H1 (cell line): Measurements from ENCODE around the gene LRP1. TPM values are rescaled to one million over a fixed set of nuclear protein-coding genes. Genes with fewer than 3 reads are reported as not detected.

Experiments used
- CTCF ChIA-PET: fragments of 300-600 bp; sonication (Branson Sonifier 250); formaldehyde crosslinking; loops from one replicate; lab custom pipeline; 2021; ENCODE audit not compliant: partially characterized antibody; lab: Charles Lee
- POLR2A ChIA-PET: fragments of 300-600 bp; sonication (Branson Sonifier 250); formaldehyde crosslinking; loops from one replicate; lab custom pipeline; 2021; ENCODE audit warnings: inconsistent platforms; ENCODE audit not compliant: partially characterized antibody; lab: Charles Lee
- DNase-seq, 2 experiments: peaks; one replicate each; pipeline versions ENCODE4 v3.0.0 to v3.0.0-alpha.2; 2010 to 2022; ENCODE audit warnings: low spot score in 2 of 2, low read depth in 1 of 2, mixed read lengths in 1 of 2
- FAIRE-seq: peaks from 2 replicates; lab custom pipeline; 2011; peaks lifted over from hg19 to GRCh38; lab: Jason Lieb, UNC
- H2AFZ ChIP-seq: 2 replicates; pipeline ENCODE4 v1.8.1; 2012; ENCODE audit warnings: low read length, inconsistent platforms
- H2AK5ac ChIP-seq: 2 replicates; pipeline ENCODE4 v1.6.1; 2013; ENCODE audit warnings: low read depth, low read length
- H2BK120ac ChIP-seq: replicated peaks from 2 replicates; pipeline ENCODE3; 2013; ENCODE audit warnings: low read depth, low read length, inconsistent platforms
- H2BK12ac ChIP-seq: 2 replicates; pipeline ENCODE4 v1.6.1; 2013; ENCODE audit warnings: low read depth, low read length
- H2BK15ac ChIP-seq: 2 replicates; pipeline ENCODE4 v1.6.1; 2013; ENCODE audit warnings: low read length
- H2BK20ac ChIP-seq: 2 replicates; pipeline ENCODE4 v1.6.1; 2013; ENCODE audit warnings: low read length
- H2BK5ac ChIP-seq: 2 replicates; pipeline ENCODE4 v1.6.1; 2013; ENCODE audit warnings: low read depth, low read length
- H3K14ac ChIP-seq: 2 replicates; pipeline ENCODE4 v1.6.1; 2013; ENCODE audit warnings: inconsistent platforms; ENCODE audit not compliant: insufficient read length
- H3K18ac ChIP-seq: 2 replicates; pipeline ENCODE4 v1.6.1; 2013; ENCODE audit warnings: low read length; ENCODE audit errors: extremely low read depth
- H3K23ac ChIP-seq: 2 replicates; pipeline ENCODE4 v1.6.1; 2013; ENCODE audit warnings: inconsistent platforms; ENCODE audit not compliant: insufficient read length
- H3K23me2 ChIP-seq: 2 replicates; pipeline ENCODE4 v1.6.1; 2013; ENCODE audit warnings: low read depth, low read length
- H3K27ac ChIP-seq: 2 replicates; pipeline ENCODE4 v1.6.1; 2011; ENCODE audit warnings: low read depth, low read length, inconsistent platforms
- H3K27me3 ChIP-seq, 4 experiments: replicated peaks in 1 of 4; 1 replicate in 1 of 4; 2 replicates in 3 of 4; pipeline versions ENCODE4 v1.6.1 to v1.8.1; 2011 to 2013; ENCODE audit warnings: low read length in 3 of 4, mild to moderate bottlenecking in 3 of 4, inconsistent platforms in 2 of 4, mixed read lengths in 2 of 4, moderate library complexity in 1 of 4; ENCODE audit not compliant: control insufficient read depth in 3 of 4, insufficient read depth in 3 of 4; ENCODE audit errors: extremely low read depth in 1 of 4
- H3K36me3 ChIP-seq, 4 experiments: 2 replicates each; pipeline versions ENCODE4 v1.6.1 to v1.8.1; 2011 to 2013; ENCODE audit warnings: mild to moderate bottlenecking in 4 of 4, low read length in 3 of 4, moderate library complexity in 2 of 4, control low read depth in 1 of 4, inconsistent platforms in 1 of 4; ENCODE audit not compliant: insufficient read depth in 4 of 4, control insufficient read depth in 2 of 4
- H3K4ac ChIP-seq: replicated peaks from 2 replicates; pipeline ENCODE3; 2013; ENCODE audit warnings: low read length, low read depth, mixed read lengths, inconsistent platforms; ENCODE audit not compliant: insufficient read length
- H3K4me1 ChIP-seq, 4 experiments: replicated peaks in 1 of 4; 1 replicate in 1 of 4; 2 replicates in 3 of 4; pipeline versions ENCODE4 v1.6.1 to v1.8.1; 2011 to 2013; ENCODE audit warnings: low read length in 3 of 4, inconsistent platforms in 2 of 4, mixed read lengths in 1 of 4; ENCODE audit not compliant: insufficient read depth in 4 of 4, control insufficient read depth in 3 of 4
- H3K4me2 ChIP-seq, 2 experiments: 2 replicates each; pipeline versions ENCODE4 v1.6.1 to v1.8.1; 2011 to 2013; ENCODE audit warnings: low read depth in 2 of 2, low read length in 2 of 2, control low read depth in 1 of 2, inconsistent platforms in 1 of 2, mild to moderate bottlenecking in 1 of 2; ENCODE audit not compliant: insufficient read depth in 1 of 2
- H3K4me3 ChIP-seq, 4 experiments: fragments of 200-600, 300-600 bp in 1 of 4; sonication (generic), shearing (Covaris generic), sonication (Bioruptor Twin) in 1 of 4; 2 replicates each; pipeline versions ENCODE4 v1.5.1 to v1.8.1; 2011 to 2016; ENCODE audit warnings: low read length in 4 of 4, low read depth in 3 of 4, control low read depth in 2 of 4, inconsistent platforms in 2 of 4, mild to moderate bottlenecking in 2 of 4, mixed read lengths in 1 of 4, moderate library complexity in 1 of 4; ENCODE audit not compliant: insufficient read depth in 2 of 4; ENCODE audit errors: extremely low read depth in 1 of 4
- H3K56ac ChIP-seq: replicated peaks from 2 replicates; pipeline ENCODE3; 2013; ENCODE audit warnings: low read depth, mild to moderate bottlenecking, mixed read lengths, low read length, inconsistent platforms; ENCODE audit not compliant: insufficient read length
- H3K79me1 ChIP-seq: 2 replicates; pipeline ENCODE4 v1.6.1; 2013; ENCODE audit warnings: low read depth, low read length, control low read depth
- H3K79me2 ChIP-seq, 2 experiments: 2 replicates each; pipeline versions ENCODE4 v1.6.1 to v1.8.1; 2012 to 2013; ENCODE audit warnings: low read length in 2 of 2, mild to moderate bottlenecking in 2 of 2, inconsistent platforms in 1 of 2; ENCODE audit not compliant: insufficient read depth in 2 of 2, control insufficient read depth in 1 of 2
- H3K9ac ChIP-seq, 4 experiments: replicated peaks in 1 of 4; 1 replicate in 1 of 4; 2 replicates in 3 of 4; pipeline versions ENCODE4 v1.6.1 to v1.8.1; 2011 to 2013; ENCODE audit warnings: low read depth in 3 of 4, low read length in 3 of 4, control low read depth in 2 of 4, mild to moderate bottlenecking in 2 of 4, moderate library complexity in 2 of 4, inconsistent platforms in 1 of 4; ENCODE audit errors: extremely low read depth in 1 of 4
- H3K9me3 ChIP-seq, 2 experiments: 2 replicates each; pipeline versions ENCODE4 v1.6.1 to v1.8.1; 2012 to 2013; ENCODE audit warnings: mild to moderate bottlenecking in 2 of 2, moderate library complexity in 2 of 2, control low read depth in 1 of 2, inconsistent platforms in 1 of 2, low read depth in 1 of 2, low read length in 1 of 2, mixed read lengths in 1 of 2; ENCODE audit not compliant: insufficient read depth in 2 of 2
- H4K20me1 ChIP-seq, 2 experiments: replicated peaks in 1 of 2; 2 replicates each; pipeline versions ENCODE3 to v1.8.1; 2011 to 2013; ENCODE audit warnings: inconsistent platforms in 2 of 2, low read length in 2 of 2, mild to moderate bottlenecking in 1 of 2; ENCODE audit not compliant: insufficient read depth in 2 of 2, control insufficient read depth in 1 of 2
- H4K5ac ChIP-seq: 2 replicates; pipeline ENCODE4 v1.6.1; 2013; ENCODE audit warnings: low read length, low read depth, mixed read lengths, inconsistent platforms; ENCODE audit not compliant: insufficient read length
- H4K8ac ChIP-seq: 2 replicates; pipeline ENCODE4 v1.8.0; 2013; ENCODE audit warnings: mild to moderate bottlenecking, moderate library complexity, low read length, inconsistent platforms; ENCODE audit not compliant: insufficient read depth; ENCODE audit errors: extremely low read depth
- H4K91ac ChIP-seq: replicated peaks from 2 replicates; pipeline ENCODE3; 2013; ENCODE audit warnings: low read length, mixed read lengths, inconsistent platforms; ENCODE audit not compliant: insufficient read length
- BACH1 ChIP-seq: IDR thresholded peaks from 2 replicates; pipeline ENCODE4 v1.6.1; 2012; ENCODE audit warnings: low read length, improper control_type of control experiment
- WGBS, 2 experiments: shearing (Covaris generic) in 1 of 2; methylation state at CpG; one replicate each; pipeline versions ENCODE4 v1.1.6 to v1.1.7; 2013 to 2015; ENCODE audit warnings: low lambda C conversion rate in 2 of 2, mixed read lengths in 2 of 2, inconsistent platforms in 1 of 2, low coverage in 1 of 2, missing lambda C conversion rate in 1 of 2; ENCODE audit not compliant: insufficient replicate concordance in 2 of 2, insufficient coverage in 1 of 2, insufficient read length in 1 of 2; ENCODE audit errors: extremely low coverage in 1 of 2, missing lambda C conversion rate in 1 of 2; 5-methylcytosine and 5-hydroxymethylcytosine counted together
- polyA plus RNA-seq, 7 experiments: library from polyadenylated mRNA; depleted of rRNA in 3 of 7; stranded (reverse) in 5 of 7; unstranded in 2 of 7; fragments of >200 nt in 5 of 7; fragments of 200-250 nt in 2 of 7; gene quantifications; 1 replicate in 5 of 7; 2 replicates in 1 of 7; 4 replicates in 1 of 7; pipeline versions ENCODE4 v1.2.1 to v1.2.3, GENCODE V29; 2011 to 2013; ENCODE audit warnings: missing spikeins in 2 of 7, mixed read lengths in 2 of 7
- total RNA-seq: library from RNA; stranded (reverse); fragmentation: NEBNext Ultra II Directional; extraction: Animal tissue kit (Norgen Biotek cat#: 25700); gene quantifications from 2 replicates; pipeline ENCODE4 v1.2.1, GENCODE V29; 2021

Gene LRP1
- total and polyA plus RNA-seq, 2 of the 8 experiments (the other 6 are each of a cell fraction or from before 2014, with no cell fraction given): 35.3 to 92.5 TPM

DNA sequence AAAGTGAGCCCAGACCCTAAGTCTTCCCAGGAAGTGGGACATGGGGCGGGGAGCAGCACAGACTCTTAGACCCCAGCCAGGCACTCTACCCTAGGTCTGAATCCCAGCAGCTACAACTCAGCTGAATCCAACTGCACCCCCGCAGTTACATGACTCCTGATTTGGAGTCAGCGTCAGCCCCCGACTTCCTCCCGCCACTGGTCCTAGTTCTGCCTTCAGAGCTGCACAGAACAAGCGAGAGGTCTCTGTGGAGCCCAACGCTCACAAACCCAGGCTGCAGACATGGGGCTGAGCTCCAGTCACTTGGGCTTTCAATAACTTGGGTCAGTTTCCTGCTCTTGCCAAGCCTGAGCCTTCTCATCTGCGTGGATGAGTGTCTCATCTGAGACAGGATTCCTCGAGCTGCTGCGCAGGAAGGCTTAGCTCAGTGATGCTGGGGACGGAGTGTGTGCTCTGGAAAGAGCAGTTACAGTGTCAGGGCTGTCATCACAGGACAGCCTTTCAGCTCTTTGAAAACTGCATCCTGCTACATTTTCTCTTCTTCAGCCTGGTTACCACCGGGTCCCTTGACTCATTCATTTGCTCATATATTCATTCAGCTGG lies 57.7 kb downstream of the LRP1 start:
- H3K18ac ChIP-seq: no peak overlapping the region
- no peak overlapping the region for H2AFZ ChIP-seq
- no peaks in the 10 kb centered on the region for H3K79me1 ChIP-seq
- no peak for TF ChIP-seq BACH1
- no peak overlapping the region for H3K27ac ChIP-seq
- H3K27me3 ChIP-seq: no peaks in the 10 kb centered on the region
- H3K79me2 ChIP-seq: no peaks in the 10 kb centered on the region
- H2BK5ac ChIP-seq: no peak overlapping the region
- H3K36me3 ChIP-seq: peaks cover 39 to 74% (median 71%) of the 10 kb centered on the region in 4 experiments
- ChIA-PET POLR2A (interaction anchor here (0.5 to 11.0 kb wide), 9 partner anchors 11 to 596 kb away, joined by 3 to 91 read pairs (median 5); partner anchors contain the start of genes LRP1 and SHMT2), CTCF (interaction anchor here (0.9 to 21.9 kb wide), 12 partner anchors 2 to 897 kb away, joined by 3 to 389 read pairs (median 4); partner anchors contain the start of gene LRP1-AS)
- H2BK20ac ChIP-seq: no peak overlapping the region
- no peak overlapping the region for H4K8ac ChIP-seq
- H3K9me3 ChIP-seq: no peaks in the 10 kb centered on the region
- no peak for FAIRE-seq
- H3K14ac ChIP-seq: no peak overlapping the region
- no peaks in the 10 kb centered on the region for H3K23me2 ChIP-seq
- DNase-seq: no peak
- WGBS, 2 experiments: 91% methylated on average over 12 of the region's 12 CpGs; no CpG with 5 or more reads in 1 of the 2 experiments
- H2AK5ac ChIP-seq: no peak overlapping the region
- H3K23ac ChIP-seq: no peak overlapping the region
- no peak overlapping the region for H2BK15ac ChIP-seq
- no peak overlapping the region for H2BK12ac ChIP-seq
- no peak overlapping the region for H3K4me2 ChIP-seq
- H3K4me1 ChIP-seq: no peaks in the 10 kb centered on the region; a peak in 1 of 7 replicates
- no peak overlapping the region for H3K4ac ChIP-seq
- peaks cover 9 to 16% of the 10 kb centered on the region in 2 experiments for H4K20me1 ChIP-seq
- H3K4me3 ChIP-seq: no peak overlapping the region
- H2BK120ac ChIP-seq: no peak overlapping the region
- no peak overlapping the region for H3K56ac ChIP-seq
- H3K9ac ChIP-seq: no peak overlapping the region
- H4K91ac ChIP-seq: no peak overlapping the region
- no peak overlapping the region for H4K5ac ChIP-seq
